NK-92 (cell line): Measurements from ENCODE around the gene QPCTL.
"Not testable (repeated sequence)": the region's sequence is repeated elsewhere in the genome, so short reads cannot be mapped to it uniquely, and the experiment has no call there.

Source experiments
- DNase-seq: peaks from one replicate; lab custom pipeline; 2025; ENCODE audit not compliant: unreplicated experiment; lab: John Stamatoyannopoulos, UW

Gene QPCTL

DNA sequence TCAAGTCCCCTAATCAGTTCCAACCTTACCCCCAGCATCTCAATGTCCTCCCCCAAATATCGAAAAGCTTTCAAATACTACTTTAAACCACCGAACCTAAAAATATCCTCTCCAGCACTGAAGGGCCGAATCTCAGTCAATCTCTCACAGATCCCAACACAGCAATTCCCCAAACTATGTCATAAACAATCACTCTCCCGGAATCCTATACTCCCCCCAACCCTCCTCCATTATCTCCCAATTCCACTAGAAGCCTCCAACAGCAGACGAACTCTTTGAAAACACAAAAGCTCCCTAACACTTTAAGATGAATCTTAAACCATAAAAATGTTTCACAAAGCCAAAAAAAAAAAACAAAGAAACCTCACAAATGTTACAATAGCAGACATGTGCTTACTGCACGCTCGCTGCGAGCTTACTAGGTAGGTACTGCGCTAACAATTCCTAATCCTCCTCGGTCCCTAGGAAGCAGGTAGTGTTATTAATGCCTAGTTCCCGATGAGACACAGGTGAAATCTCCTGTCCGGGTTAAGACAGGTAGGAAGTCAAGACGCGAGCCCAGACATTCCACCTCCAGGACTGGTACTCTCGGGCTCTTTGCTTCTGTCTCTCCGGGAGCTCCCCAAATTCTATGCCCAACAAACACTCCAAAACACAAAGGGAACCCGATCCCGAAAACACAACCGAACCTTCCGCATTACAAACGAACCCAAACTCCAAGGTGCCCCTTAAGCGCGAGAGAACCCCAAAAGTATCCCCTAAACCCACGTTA lies 24.1 kb downstream of the QPCTL start:
- no peak for DNase-seq

GRCh38 chr19:45717131-45717982 lies 24.9 kb downstream of the QPCTL start:
- DNase-seq, result peak; percentile 87

DNA sequence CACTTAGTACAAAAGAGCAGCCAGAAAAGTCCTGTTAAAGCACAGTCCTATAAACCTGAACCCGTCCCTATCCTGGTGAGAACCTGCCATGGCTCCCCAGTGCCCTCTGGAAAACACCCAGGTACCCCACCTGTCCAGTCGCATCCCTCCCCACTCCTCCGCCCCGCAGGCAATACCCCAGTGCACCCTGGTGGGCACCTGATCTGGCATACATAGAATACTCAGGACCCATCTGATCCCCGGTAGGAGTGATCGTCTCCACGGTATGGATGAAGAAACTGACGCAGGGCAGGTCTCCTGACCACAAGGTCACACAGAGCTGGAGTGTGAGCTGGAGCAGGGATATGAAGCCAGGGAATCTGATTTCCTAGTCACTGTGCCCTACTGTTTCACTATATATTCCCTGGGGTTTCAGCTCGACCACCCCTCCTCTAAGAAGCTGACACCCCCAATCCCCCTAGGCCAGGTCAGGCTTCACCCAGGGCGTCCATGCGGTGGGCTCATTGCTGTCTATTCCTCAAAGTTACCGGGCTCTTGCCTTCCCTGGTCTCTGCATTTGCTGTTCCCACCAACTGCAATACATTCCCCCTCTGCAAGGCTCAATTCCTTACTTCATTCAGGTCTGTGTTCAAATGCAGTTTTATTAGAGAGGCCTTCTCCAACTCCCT lies 25.7 kb downstream of the QPCTL start:
- DNase-seq, result no peak

GRCh38 chr19:45720065-45720464 lies 27.6 kb downstream of the QPCTL start:
- DNase-seq, result not testable (repeated sequence)

- not testable (repeated sequence) for DNase-seq
Measured at GRCh38 chr19:45728683-45729082, 36.2 kb downstream of the QPCTL start.

- no peak for DNase-seq
Measured at GRCh38 chr19:45729800-45730290, 37.4 kb downstream of the QPCTL start.

DNA sequence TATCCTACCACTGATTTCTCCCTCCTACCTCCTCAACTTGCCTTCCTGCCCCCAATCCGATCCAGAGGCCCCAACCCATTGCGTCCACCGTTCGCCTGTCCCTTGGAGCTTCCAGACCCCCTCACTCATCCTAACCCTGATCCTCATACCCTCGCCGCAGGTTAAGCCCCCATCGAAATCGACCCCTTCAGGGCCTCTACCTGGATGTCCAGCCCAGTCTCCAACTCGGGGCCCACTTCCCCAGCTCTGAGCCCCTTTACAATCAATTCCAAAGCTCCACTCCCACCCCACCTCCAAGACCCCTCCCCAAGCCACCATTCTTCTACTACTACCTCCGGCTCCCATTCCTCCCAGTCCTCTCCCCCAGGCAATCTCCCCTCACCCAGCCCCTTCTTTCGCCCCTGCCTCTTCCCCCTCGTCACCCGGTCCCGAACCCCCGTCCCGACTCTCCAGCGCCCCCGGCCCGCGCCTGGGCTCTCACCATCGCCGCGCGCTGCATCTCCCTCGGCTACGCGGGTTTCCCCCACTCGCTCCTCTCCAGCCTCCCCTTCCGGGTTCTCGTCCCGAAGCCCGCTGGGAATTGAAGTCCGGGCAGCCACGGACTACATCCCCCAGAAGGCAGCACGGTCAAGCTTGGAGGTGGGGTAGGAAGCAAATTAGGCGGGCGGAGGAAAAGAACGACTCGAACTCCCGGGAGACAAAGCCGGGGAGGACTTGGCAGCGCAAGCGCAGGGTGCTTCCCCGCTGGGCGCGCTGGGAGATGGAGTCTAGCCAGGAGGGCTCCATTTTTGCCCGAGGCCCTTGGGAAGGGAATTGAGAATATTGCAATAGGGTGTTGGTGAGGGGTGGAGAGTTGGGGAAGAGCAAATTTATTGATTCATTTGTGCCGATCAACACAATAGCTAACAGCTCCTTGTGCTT lies 38.2 kb downstream of the QPCTL start, which contains the start of gene FBXO46:
TSS of gene FBXO46 (minus strand) at position 529 of the 921 bp plus-strand sequence. CDS start 17,401 bp downstream, outside the sequence.
- DNase-seq, result peak; percentile 53

DNA sequence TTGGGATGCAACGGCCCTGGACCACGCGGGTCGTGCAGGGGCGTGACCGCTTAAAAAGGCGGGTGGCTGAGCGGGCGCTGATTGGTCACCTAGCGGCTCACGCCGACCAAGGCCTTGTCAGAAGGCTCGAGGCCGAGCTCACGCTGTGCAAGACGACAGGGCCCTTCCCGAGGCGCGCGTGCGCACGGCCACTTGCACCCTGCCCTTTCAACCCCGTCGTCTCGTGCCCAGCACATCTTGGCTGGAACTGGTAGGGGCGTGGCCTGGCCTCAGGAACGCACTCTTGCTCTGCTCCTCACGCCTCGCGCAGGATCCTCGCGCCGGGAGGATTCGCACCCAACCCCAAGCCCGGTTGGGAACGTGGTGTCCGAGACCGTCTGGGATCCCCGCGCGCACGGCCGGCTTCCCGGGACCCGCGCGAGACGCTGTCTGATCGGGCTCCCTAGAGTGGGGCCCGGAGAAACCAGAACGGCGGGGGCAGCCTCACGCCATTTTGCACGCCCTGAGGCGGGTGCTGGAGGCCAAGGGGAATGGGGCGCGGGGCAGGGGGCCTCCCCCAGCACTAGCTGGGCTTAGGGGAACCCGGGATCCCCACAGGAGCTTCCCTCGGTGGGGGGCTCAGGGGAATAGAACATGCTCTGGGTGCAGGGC lies 40.8 kb downstream of the QPCTL start, which contains the start of gene MEIOSIN:
TSS of gene MEIOSIN (plus strand) at position 280 of the 651 bp plus-strand sequence. CDS start 1,938 bp downstream, outside the sequence.
- no peak for DNase-seq

- no peak for DNase-seq
Measured at GRCh38 chr19:45739498-45740439, 47.3 kb downstream of the QPCTL start.

GRCh38 chr19:45742969-45743368 lies 50.5 kb downstream of the QPCTL start:
- DNase-seq, result no peak

GRCh38 chr19:45745606-45746005 lies 53.1 kb downstream of the QPCTL start:
- DNase-seq, result no peak

- DNase-seq, result no peak
Measured at GRCh38 chr19:45746866-45747265, 54.4 kb downstream of the QPCTL start.

GRCh38 chr19:45747513-45747912 lies 55.0 kb downstream of the QPCTL start:
- no peak for DNase-seq

DNA sequence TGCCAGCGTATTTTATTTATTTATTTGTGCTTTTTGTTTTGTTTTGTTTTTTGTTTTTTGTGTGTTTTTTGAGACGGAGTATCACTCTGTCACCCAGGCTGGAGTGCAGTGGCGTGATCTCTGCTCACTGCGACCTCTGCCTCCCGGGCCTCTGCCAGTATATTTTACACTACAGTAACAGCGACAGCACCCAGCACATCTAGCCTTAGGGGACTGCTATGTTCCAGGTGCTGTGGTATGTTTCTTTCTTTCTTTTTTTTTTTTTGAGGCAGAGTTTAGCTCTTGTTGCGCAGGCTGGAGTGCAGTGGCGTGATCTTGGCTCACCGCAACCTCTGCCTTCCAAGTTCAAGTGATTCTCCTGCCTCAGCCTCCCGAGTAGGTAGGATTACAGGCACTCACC lies 59.0 kb downstream of the QPCTL start:
- not testable (repeated sequence) for DNase-seq

GRCh38 chr19:45752639-45753038 lies 60.2 kb downstream of the QPCTL start:
- DNase-seq, result no peak

DNA sequence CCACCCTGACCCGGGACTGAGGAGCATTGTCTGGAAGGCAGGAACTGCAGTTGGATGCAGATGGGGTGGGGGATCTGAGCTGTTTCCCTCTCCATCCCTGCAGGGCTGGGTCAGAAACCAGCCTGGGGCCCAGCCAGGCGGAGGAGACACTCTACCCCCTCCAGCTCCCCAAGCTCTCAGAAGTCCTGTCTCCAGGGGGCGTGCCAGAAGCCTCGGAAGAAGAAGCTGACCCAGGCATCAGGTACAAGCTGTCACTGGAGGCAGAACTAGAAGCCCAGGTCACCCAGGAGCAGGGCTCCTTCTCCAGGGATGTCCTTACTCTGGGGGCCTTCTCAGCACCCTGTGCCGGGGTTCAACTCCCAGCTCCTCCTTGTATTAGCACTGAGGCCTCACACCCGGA lies 61.1 kb downstream of the QPCTL start:
- DNase-seq, result no peak
